HCT116 (cell line): ENCODE results near the gene SND1. TPM values are rescaled to one million over a fixed set of nuclear protein-coding genes. Genes with fewer than 3 reads are reported as not detected.
A peak's percentile ranks its signal among the peaks of the same experiment; 100 is the strongest.

Experiments used
- ATAC-seq: fragments of 200-7000 bp; cut with Tn5 transposase; 2 replicates; pipeline ENCODE4 v1.9.1; 2020; ENCODE audit warnings: mild to moderate bottlenecking, moderate library complexity
- BruUV-seq: library from RNA; stranded (reverse); fragments of 400-500 nt; replicated peaks from 2 replicates; lab custom pipeline; 2021; lab: Mats Ljungman, UMichigan
- CTCF ChIA-PET: fragments of 300-600 bp; sonication (Branson Sonifier 250); formaldehyde crosslinking; loops from one replicate; lab custom pipeline; 2021; ENCODE audit warnings: antibody characterized with exemption; lab: Charles Lee
- POLR2A ChIA-PET: fragments of 300-600, 350-600 bp; sonication (Branson Sonifier 250); formaldehyde crosslinking; loops from one replicate; lab custom pipeline; 2021; ENCODE audit warnings: antibody characterized with exemption; lab: Charles Lee
- RAD21 ChIA-PET, 2 experiments: fragments of 300-600 bp; sonication (Branson Sonifier 250); formaldehyde crosslinking; loops; one replicate each; lab custom pipeline; 2023; ENCODE audit warnings: low total read pairs in 2 of 2; ENCODE audit not compliant: uncharacterized antibody in 2 of 2, unreplicated experiment in 2 of 2, low non-redundant PET in 1 of 2; lab: Charles Lee
- DNase-seq: peaks from one replicate; pipeline ENCODE4 v3.0.0-alpha.2; 2010; ENCODE audit warnings: low read depth, low spot score
- H2AFZ ChIP-seq: fragments of 200-600 bp; shearing (Covaris generic), sonication (generic); 2 replicates; pipeline ENCODE4 v1.6.1; 2017; ENCODE audit warnings: low read depth, mixed run types, mixed read lengths, antibody characterized with exemption, low read length; ENCODE audit not compliant: poor library complexity, severe bottlenecking
- H3K27ac ChIP-seq: 2 replicates; pipeline ENCODE4 v1.5.1; 2012; ENCODE audit warnings: low read depth, low read length
- H3K27me3 ChIP-seq: fragments of 200-600 bp; sonication (generic); 2 replicates; pipeline ENCODE4 v1.6.1; 2016; ENCODE audit warnings: mixed run types, low read length, mixed read lengths; ENCODE audit not compliant: insufficient read depth
- H3K36me3 ChIP-seq, 2 experiments: fragments of 200-500 bp in 1 of 2; fragments of 200-600 bp in 1 of 2; sonication (Bioruptor generic) in 1 of 2; sonication (generic) in 1 of 2; 2 replicates each; pipeline versions ENCODE4 v1.5.1 to v1.6.1; 2014 to 2016; ENCODE audit warnings: low read length in 2 of 2, inconsistent platforms in 1 of 2, mixed read lengths in 1 of 2, mixed run types in 1 of 2; ENCODE audit not compliant: insufficient read depth in 2 of 2, control insufficient read depth in 1 of 2
- H3K4me1 ChIP-seq, 2 experiments: fragments of 200-600 bp in 1 of 2; sonication (generic) in 1 of 2; 2 replicates each; pipeline versions ENCODE4 v1.5.1 to v1.6.1; 2012 to 2017; ENCODE audit warnings: low read length in 2 of 2, inconsistent platforms in 1 of 2, mild to moderate bottlenecking in 1 of 2, mixed read lengths in 1 of 2, mixed run types in 1 of 2, moderate library complexity in 1 of 2; ENCODE audit not compliant: insufficient read depth in 2 of 2, control insufficient read depth in 1 of 2
- H3K4me2 ChIP-seq: fragments of 200-600 bp; sonication (generic); 2 replicates; pipeline ENCODE4 v1.6.1; 2017; ENCODE audit warnings: mixed run types, low read length, mixed read lengths
- H3K4me3 ChIP-seq, 2 experiments: fragments of 200-600 bp in 1 of 2; sonication (generic) in 1 of 2; replicated peaks in 1 of 2; 2 replicates each; pipeline ENCODE4 v1.5.1; 2011 to 2016; ENCODE audit warnings: low read length in 2 of 2, control low read depth in 1 of 2, low read depth in 1 of 2, mild to moderate bottlenecking in 1 of 2, mixed read lengths in 1 of 2, mixed run types in 1 of 2
- H3K79me2 ChIP-seq: fragments of 200-600 bp; sonication (generic); 2 replicates; pipeline ENCODE4 v1.6.1; 2017; ENCODE audit warnings: mild to moderate bottlenecking, mixed run types, low read length, moderate library complexity, mixed read lengths; ENCODE audit not compliant: insufficient read depth
- H3K9ac ChIP-seq: fragments of 200-600 bp; sonication (generic); 2 replicates; pipeline ENCODE4 v1.6.1; 2016; ENCODE audit warnings: low read length, mixed read lengths
- H3K9me2 ChIP-seq: fragments of 200-600 bp; sonication (generic), shearing (Covaris generic); 2 replicates; pipeline ENCODE4 v1.6.1; 2017; ENCODE audit warnings: mixed run types, mild to moderate bottlenecking, moderate library complexity; ENCODE audit not compliant: insufficient read depth
- H3K9me3 ChIP-seq, 2 experiments: fragments of 200-500 bp in 1 of 2; fragments of 200-600 bp in 1 of 2; sonication (Bioruptor generic) in 1 of 2; sonication (generic) in 1 of 2; 2 replicates each; pipeline ENCODE4 v1.6.1; 2014 to 2017; ENCODE audit warnings: low read length in 2 of 2, mixed read lengths in 2 of 2, inconsistent platforms in 1 of 2, low read depth in 1 of 2, mild to moderate bottlenecking in 1 of 2, mixed run types in 1 of 2, moderate library complexity in 1 of 2; ENCODE audit not compliant: control insufficient read depth in 1 of 2, insufficient read depth in 1 of 2
- H4K20me1 ChIP-seq: fragments of 200-600 bp; sonication (generic), shearing (Covaris generic); 2 replicates; pipeline ENCODE4 v1.6.1; 2017; ENCODE audit warnings: mixed run types, mild to moderate bottlenecking, moderate library complexity; ENCODE audit not compliant: insufficient read depth
- CEBPB ChIP-seq: IDR thresholded peaks from 2 replicates; pipeline ENCODE4 v1.6.1; 2012; ENCODE audit warnings: low read depth
- EZH2 ChIP-seq: fragments of 200-600 bp; sonication (generic); IDR thresholded peaks from 2 replicates; pipeline ENCODE4 v1.6.1; 2017; ENCODE audit warnings: antibody characterized with exemption, mixed run types
- FOSL1 ChIP-seq: IDR thresholded peaks from 2 replicates; pipeline ENCODE4 v1.6.1; 2012; ENCODE audit warnings: low read depth
- POLR2A ChIP-seq: IDR thresholded peaks from 2 replicates; pipeline ENCODE4 v1.7.0; 2011; ENCODE audit warnings: borderline replicate concordance; ENCODE audit not compliant: insufficient read depth, insufficient read length; ENCODE audit errors: extremely low read depth
- POLR2AphosphoS5 ChIP-seq: IDR thresholded peaks from 2 replicates; pipeline ENCODE4 v1.6.1; 2011; ENCODE audit warnings: mild to moderate bottlenecking, low read depth, low read length, moderate library complexity
- SP1 ChIP-seq: IDR thresholded peaks from 2 replicates; pipeline ENCODE4 v1.6.1; 2012; ENCODE audit warnings: low read depth
- TCF7L2 ChIP-seq: IDR thresholded peaks from 2 replicates; pipeline ENCODE4 v1.7.0; 2011; ENCODE audit warnings: borderline replicate concordance, inconsistent platforms; ENCODE audit not compliant: insufficient read depth, insufficient read length; ENCODE audit errors: extremely low read depth
- YY1 ChIP-seq: IDR thresholded peaks from 2 replicates; pipeline ENCODE4 v1.6.1; 2011; ENCODE audit warnings: low read length, low read depth, moderate library complexity, mild to moderate bottlenecking; ENCODE audit not compliant: insufficient replicate concordance; ENCODE audit errors: extremely low read depth
- intact Hi-C: fragments of 100-400 bp; cut with micrococcal nuclease; formaldehyde crosslinking; loops from 2 replicates; pipeline ENCODE4 v1.10.0; 2022
- total RNA-seq: library from RNA; stranded (reverse); gene quantifications from one replicate; pipeline ENCODE4 v1.2.1, GENCODE V29; 2021; ENCODE audit not compliant: unreplicated experiment
- TF ChIP-seq, protein P1 (sequence below), 3 experiments: fragments of 200-600 bp in 1 of 3; sonication (generic) in 1 of 3; IDR thresholded peaks in 2 of 3; conservative IDR thresholded peaks in 1 of 3; 2 replicates each; pipeline ENCODE4 v1.5.1; 2012 to 2017; ENCODE audit warnings: low read depth in 2 of 3, low read length in 2 of 3, antibody characterized with exemption in 1 of 3, borderline replicate concordance in 1 of 3, control low read depth in 1 of 3, mild to moderate bottlenecking in 1 of 3, mixed read lengths in 1 of 3, mixed run types in 1 of 3, moderate library complexity in 1 of 3; ENCODE audit not compliant: insufficient read depth in 1 of 3
- TF ChIP-seq, protein P2 (sequence below): IDR thresholded peaks from 2 replicates; pipeline ENCODE4 v1.6.1; 2011; ENCODE audit warnings: mild to moderate bottlenecking, low read length, moderate library complexity; ENCODE audit not compliant: insufficient replicate concordance; ENCODE audit errors: extremely low read depth

SND1 gene
- total RNA-seq, 1 experiment from 2014 or later: 169 TPM

DNA sequence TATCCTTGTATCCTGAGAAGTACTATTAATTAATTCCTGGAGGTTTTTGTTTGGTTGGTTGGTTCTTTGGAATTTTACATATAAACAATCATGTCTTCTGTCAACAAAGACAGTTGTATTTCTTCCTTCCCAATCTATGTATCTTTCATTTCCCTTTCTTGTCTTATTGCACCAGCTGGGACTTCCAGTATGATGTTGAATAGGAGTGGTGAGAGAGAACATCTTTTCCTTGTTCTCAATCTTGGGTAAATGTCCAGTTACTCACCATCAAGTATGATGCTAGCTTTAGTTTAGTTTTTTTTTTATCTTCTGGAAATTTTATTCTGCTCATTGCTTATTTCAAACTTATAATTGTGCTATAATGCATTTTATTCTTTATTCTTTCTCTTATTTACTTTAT is 26.7 kb upstream of the SND1 start:
- no peak overlapping the region for H3K9ac ChIP-seq
- ChIA-PET RAD21 (no interaction called here), POLR2A (no interaction called here), CTCF (interaction anchor here (1.0 kb wide), 1 partner anchor 14 kb away, joined by 3 read pairs; no protein-coding TSS in a partner anchor)
- ATAC-seq (no peak), DNase-seq (no peak)
- H3K27me3 ChIP-seq: peaks cover 31% of the 10 kb centered on the region
- no peak overlapping the region for H3K27ac ChIP-seq
- peaks cover 2 to 9% of the 10 kb centered on the region in 2 experiments; a peak in 2 of 4 replicates for H3K4me1 ChIP-seq
- TF ChIP-seq, protein P1, sequence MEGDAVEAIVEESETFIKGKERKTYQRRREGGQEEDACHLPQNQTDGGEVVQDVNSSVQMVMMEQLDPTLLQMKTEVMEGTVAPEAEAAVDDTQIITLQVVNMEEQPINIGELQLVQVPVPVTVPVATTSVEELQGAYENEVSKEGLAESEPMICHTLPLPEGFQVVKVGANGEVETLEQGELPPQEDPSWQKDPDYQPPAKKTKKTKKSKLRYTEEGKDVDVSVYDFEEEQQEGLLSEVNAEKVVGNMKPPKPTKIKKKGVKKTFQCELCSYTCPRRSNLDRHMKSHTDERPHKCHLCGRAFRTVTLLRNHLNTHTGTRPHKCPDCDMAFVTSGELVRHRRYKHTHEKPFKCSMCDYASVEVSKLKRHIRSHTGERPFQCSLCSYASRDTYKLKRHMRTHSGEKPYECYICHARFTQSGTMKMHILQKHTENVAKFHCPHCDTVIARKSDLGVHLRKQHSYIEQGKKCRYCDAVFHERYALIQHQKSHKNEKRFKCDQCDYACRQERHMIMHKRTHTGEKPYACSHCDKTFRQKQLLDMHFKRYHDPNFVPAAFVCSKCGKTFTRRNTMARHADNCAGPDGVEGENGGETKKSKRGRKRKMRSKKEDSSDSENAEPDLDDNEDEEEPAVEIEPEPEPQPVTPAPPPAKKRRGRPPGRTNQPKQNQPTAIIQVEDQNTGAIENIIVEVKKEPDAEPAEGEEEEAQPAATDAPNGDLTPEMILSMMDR (IDR thresholded peaks at IDR 0.05 in 2 of 3, conservative IDR thresholded peaks at IDR 0.05 in 1 of 3; ENCODE audit: borderline replicate concordance in 1 of 3, insufficient read depth in 1 of 3, low read depth in 2 of 3, low read length in 2 of 3): no peak
- no peak for TF ChIP-seq EZH2
- no peak for TF ChIP-seq SP1
- no peak for TF ChIP-seq YY1
- TF ChIP-seq TCF7L2: no peak
- TF ChIP-seq FOSL1: no peak
- TF ChIP-seq POLR2A: no peak
- H3K36me3 ChIP-seq: no peaks in the 10 kb centered on the region
- no peaks in the 10 kb centered on the region for H3K79me2 ChIP-seq
- H4K20me1 ChIP-seq: no peaks in the 10 kb centered on the region
- no peak overlapping the region for H3K4me3 ChIP-seq
- no peaks in the 10 kb centered on the region for H3K9me3 ChIP-seq
- no peaks in the 10 kb centered on the region for H3K9me2 ChIP-seq
- H2AFZ ChIP-seq: no peak overlapping the region
- BruUV-seq: no TSS peak
- H3K4me2 ChIP-seq: no peak overlapping the region
- intact Hi-C loops: no loop called here

DNA sequence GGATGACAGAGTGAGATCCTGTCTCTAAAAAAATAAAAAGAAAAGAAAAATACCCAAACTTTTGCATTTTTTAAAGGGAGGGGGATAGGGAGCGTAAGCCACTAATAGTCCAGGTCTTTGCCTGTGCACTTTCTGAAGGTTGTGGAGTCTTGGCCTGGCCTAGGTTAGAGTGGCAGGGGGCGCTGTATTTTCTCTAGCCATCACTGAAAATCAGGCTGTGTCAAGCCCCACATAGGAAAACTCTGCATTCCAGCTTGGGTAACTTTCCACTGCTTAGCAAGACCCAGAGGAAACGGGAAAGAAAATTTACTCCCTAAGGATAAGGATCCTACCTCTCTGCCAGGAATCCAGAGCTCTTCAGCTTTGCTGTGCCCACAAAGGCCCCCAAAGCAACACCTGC is 23.5 kb upstream of the SND1 start:
- Histone ChIP-seq H3K4me3 (no peak overlapping the region), H3K9ac (no peak overlapping the region), H3K27ac (no peak overlapping the region), H3K9me2 (no peaks in the 10 kb centered on the region), H3K4me2 (no peak overlapping the region), H3K4me1 (peaks cover 2 to 9% of the 10 kb centered on the region in 2 experiments; a peak in 2 of 4 replicates), H3K9me3 (no peaks in the 10 kb centered on the region), H3K27me3 (peaks cover 4% of the 10 kb centered on the region; the same call in 1 of the 2 replicates), H3K79me2 (no peaks in the 10 kb centered on the region), H2AFZ (no peak overlapping the region), H3K36me3 (no peaks in the 10 kb centered on the region), H4K20me1 (no peaks in the 10 kb centered on the region)
- ATAC-seq (peak; percentile 52), DNase-seq (no peak)
- intact Hi-C loops: loop anchor here (2.0 kb wide), 1 partner anchor 30 kb away; no protein-coding TSS in a partner anchor
- ChIA-PET RAD21 (no interaction called here), POLR2A (no interaction called here), CTCF (interaction anchor here (1.0 to 2.0 kb wide), 12 partner anchors 9 to 581 kb away, joined by 3 to 17 read pairs (median 4); partner anchors contain the start of genes GCC1 and PAX4)
- TF ChIP-seq, protein P1 (IDR thresholded peaks at IDR 0.05 in 2 of 3, conservative IDR thresholded peaks at IDR 0.05 in 1 of 3; ENCODE audit: borderline replicate concordance in 1 of 3, insufficient read depth in 1 of 3, low read depth in 2 of 3, low read length in 2 of 3): peak; percentile 18 to 40 (median 39); a peak in 4 of 6 replicates
- TF ChIP-seq CEBPB (no peak), POLR2AphosphoS5 (no peak)
- TF ChIP-seq, protein P2, sequence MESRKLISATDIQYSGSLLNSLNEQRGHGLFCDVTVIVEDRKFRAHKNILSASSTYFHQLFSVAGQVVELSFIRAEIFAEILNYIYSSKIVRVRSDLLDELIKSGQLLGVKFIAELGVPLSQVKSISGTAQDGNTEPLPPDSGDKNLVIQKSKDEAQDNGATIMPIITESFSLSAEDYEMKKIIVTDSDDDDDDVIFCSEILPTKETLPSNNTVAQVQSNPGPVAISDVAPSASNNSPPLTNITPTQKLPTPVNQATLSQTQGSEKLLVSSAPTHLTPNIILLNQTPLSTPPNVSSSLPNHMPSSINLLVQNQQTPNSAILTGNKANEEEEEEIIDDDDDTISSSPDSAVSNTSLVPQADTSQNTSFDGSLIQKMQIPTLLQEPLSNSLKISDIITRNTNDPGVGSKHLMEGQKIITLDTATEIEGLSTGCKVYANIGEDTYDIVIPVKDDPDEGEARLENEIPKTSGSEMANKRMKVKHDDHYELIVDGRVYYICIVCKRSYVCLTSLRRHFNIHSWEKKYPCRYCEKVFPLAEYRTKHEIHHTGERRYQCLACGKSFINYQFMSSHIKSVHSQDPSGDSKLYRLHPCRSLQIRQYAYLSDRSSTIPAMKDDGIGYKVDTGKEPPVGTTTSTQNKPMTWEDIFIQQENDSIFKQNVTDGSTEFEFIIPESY: no peak
- no TSS peak for BruUV-seq
